GM12878 (cell line): ENCODE data around the gene BBX. TPM values are rescaled to one million over a fixed set of nuclear protein-coding genes. Genes with fewer than 3 reads are reported as not detected.

ENCODE experiments used
- BHLHE40 ChIP-seq, 2 experiments: fragments of 450-650 bp in 1 of 2; IDR thresholded peaks; 2 replicates each; pipeline ENCODE4 v1.6.1; 2011 to 2017; ENCODE audit warnings: low read depth in 2 of 2, borderline replicate concordance in 1 of 2, improper control_type of control experiment in 1 of 2, low read length in 1 of 2, mild to moderate bottlenecking in 1 of 2
- KAT2A ChIP-seq: conservative IDR thresholded peaks from 2 replicates; pipeline ENCODE4 v1.6.1; 2011; ENCODE audit warnings: low read depth, low read length; ENCODE audit not compliant: control insufficient read depth
- NFYB ChIP-seq: IDR thresholded peaks from 2 replicates; pipeline ENCODE4 v1.6.1; 2011; ENCODE audit warnings: low read depth, mild to moderate bottlenecking, low read length, improper control_type of control experiment, moderate library complexity; ENCODE audit not compliant: insufficient read depth
- PAX8 ChIP-seq: fragments of 450-650 bp; IDR thresholded peaks from 2 replicates; pipeline ENCODE4 v1.6.1; 2017; ENCODE audit warnings: mild to moderate bottlenecking, moderate library complexity
- TAF1 ChIP-seq: IDR thresholded peaks from 2 replicates; pipeline ENCODE4 v1.6.1; 2011; ENCODE audit warnings: mild to moderate bottlenecking, low read depth, low read length, borderline replicate concordance
- ZNF24 ChIP-seq: fragments of 450-650 bp; IDR thresholded peaks from 2 replicates; pipeline ENCODE4 v1.6.1; 2017; ENCODE audit warnings: antibody characterized with exemption, mild to moderate bottlenecking
- polyA plus RNA-seq, 11 experiments: library from polyadenylated mRNA; depleted of rRNA in 4 of 11; unstranded in 6 of 11; stranded (reverse) in 5 of 11; fragments of >200 nt; fragmentation: Nextera tagmentation in 4 of 11; fragmentation: Illumina TruSeq in 1 of 11; extraction: Ambion mirVana in 4 of 11; extraction: Trizol in 1 of 11; gene quantifications; 1 replicate in 1 of 11; 2 replicates in 10 of 11; pipeline versions ENCODE4 v1.2.1 to v1.2.3, GENCODE V29; 2011 to 2016; ENCODE audit warnings: inconsistent platforms in 2 of 11, missing spikeins in 2 of 11, low read depth in 1 of 11
- total RNA-seq, 4 experiments: library from RNA; depleted of rRNA in 3 of 4; stranded (reverse); fragments of >200 nt in 3 of 4; fragmentation: Illumina TruSeq in 1 of 4; extraction: Trizol in 1 of 4; gene quantifications; 2 replicates each; pipeline versions ENCODE4 v1.2.1 to v1.2.3, GENCODE V29; 2013 to 2021
- TF ChIP-seq, protein P1 (sequence below): fragments of 450-650 bp; IDR thresholded peaks from 2 replicates; pipeline ENCODE4 v1.6.1; 2016; ENCODE audit warnings: mild to moderate bottlenecking, moderate library complexity, borderline replicate concordance
- TF ChIP-seq, protein P2 (sequence below), 3 experiments: IDR thresholded peaks in 2 of 3; conservative IDR thresholded peaks in 1 of 3; 2 replicates each; pipeline ENCODE4 v1.5.1; 2011; ENCODE audit warnings: low read depth in 3 of 3, low read length in 3 of 3, mild to moderate bottlenecking in 3 of 3, control low read depth in 2 of 3, moderate library complexity in 2 of 3, inconsistent platforms in 1 of 3, mixed read lengths in 1 of 3; ENCODE audit not compliant: control insufficient read depth in 2 of 3, insufficient read depth in 1 of 3; ENCODE audit errors: extremely low read depth in 1 of 3
- TF ChIP-seq, protein P3 (sequence below): IDR thresholded peaks from 2 replicates; pipeline ENCODE4 v1.6.1; 2012; ENCODE audit warnings: low read length, inconsistent platforms
- TF ChIP-seq, protein P4 (sequence below): fragments of 150-350 bp; IDR thresholded peaks from 2 replicates; pipeline ENCODE4 v1.6.1; 2016; ENCODE audit warnings: low read depth, low read length
- TF ChIP-seq, protein P5 (sequence below): fragments of 450-650 bp; IDR thresholded peaks from 2 replicates; pipeline ENCODE4 v1.6.1; 2017; ENCODE audit warnings: mild to moderate bottlenecking, moderate library complexity

Gene BBX
- total and polyA plus RNA-seq, 10 of the 15 experiments (the other 5 are each of a cell fraction or from before 2014, with no cell fraction given): 13.3 to 38.5 (median 32.0) TPM

DNA sequence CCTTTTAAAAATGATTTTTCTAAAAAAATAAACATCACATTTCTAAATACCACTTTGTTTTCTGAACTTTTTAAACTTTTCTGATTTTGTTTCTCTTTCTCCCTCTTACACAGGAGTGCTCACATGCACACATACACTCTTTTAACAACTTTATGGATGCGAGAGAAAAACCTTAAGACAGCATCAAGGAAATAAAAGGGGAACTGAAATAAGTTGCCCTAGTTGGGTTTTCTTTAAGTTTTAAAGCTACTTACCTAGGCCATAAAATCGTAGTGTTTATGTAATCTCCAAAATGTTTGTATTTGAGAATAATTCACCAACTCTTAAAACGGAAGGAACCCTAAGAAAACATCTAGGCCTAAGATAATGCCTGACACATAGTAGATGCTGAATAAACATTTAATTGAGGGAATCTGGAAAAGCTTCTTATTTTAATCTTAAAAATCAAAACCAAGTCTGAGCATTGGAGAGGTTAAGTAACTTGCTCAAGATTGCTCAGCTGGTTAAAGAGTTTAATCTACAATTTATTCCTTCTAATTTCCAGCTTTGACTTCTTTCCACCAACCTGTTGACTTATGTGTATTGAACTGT is 1.2 kb upstream of the BBX start (continued):
- TF ChIP-seq, protein P1, sequence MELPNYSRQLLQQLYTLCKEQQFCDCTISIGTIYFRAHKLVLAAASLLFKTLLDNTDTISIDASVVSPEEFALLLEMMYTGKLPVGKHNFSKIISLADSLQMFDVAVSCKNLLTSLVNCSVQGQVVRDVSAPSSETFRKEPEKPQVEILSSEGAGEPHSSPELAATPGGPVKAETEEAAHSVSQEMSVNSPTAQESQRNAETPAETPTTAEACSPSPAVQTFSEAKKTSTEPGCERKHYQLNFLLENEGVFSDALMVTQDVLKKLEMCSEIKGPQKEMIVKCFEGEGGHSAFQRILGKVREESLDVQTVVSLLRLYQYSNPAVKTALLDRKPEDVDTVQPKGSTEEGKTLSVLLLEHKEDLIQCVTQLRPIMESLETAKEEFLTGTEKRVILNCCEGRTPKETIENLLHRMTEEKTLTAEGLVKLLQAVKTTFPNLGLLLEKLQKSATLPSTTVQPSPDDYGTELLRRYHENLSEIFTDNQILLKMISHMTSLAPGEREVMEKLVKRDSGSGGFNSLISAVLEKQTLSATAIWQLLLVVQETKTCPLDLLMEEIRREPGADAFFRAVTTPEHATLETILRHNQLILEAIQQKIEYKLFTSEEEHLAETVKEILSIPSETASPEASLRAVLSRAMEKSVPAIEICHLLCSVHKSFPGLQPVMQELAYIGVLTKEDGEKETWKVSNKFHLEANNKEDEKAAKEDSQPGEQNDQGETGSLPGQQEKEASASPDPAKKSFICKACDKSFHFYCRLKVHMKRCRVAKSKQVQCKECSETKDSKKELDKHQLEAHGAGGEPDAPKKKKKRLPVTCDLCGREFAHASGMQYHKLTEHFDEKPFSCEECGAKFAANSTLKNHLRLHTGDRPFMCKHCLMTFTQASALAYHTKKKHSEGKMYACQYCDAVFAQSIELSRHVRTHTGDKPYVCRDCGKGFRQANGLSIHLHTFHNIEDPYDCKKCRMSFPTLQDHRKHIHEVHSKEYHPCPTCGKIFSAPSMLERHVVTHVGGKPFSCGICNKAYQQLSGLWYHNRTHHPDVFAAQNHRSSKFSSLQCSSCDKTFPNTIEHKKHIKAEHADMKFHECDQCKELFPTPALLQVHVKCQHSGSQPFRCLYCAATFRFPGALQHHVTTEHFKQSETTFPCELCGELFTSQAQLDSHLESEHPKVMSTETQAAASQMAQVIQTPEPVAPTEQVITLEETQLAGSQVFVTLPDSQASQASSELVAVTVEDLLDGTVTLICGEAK: peak; percentile 30; the same call in 1 of the 2 replicates
- TF ChIP-seq, protein P2, sequence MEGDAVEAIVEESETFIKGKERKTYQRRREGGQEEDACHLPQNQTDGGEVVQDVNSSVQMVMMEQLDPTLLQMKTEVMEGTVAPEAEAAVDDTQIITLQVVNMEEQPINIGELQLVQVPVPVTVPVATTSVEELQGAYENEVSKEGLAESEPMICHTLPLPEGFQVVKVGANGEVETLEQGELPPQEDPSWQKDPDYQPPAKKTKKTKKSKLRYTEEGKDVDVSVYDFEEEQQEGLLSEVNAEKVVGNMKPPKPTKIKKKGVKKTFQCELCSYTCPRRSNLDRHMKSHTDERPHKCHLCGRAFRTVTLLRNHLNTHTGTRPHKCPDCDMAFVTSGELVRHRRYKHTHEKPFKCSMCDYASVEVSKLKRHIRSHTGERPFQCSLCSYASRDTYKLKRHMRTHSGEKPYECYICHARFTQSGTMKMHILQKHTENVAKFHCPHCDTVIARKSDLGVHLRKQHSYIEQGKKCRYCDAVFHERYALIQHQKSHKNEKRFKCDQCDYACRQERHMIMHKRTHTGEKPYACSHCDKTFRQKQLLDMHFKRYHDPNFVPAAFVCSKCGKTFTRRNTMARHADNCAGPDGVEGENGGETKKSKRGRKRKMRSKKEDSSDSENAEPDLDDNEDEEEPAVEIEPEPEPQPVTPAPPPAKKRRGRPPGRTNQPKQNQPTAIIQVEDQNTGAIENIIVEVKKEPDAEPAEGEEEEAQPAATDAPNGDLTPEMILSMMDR (IDR thresholded peaks at IDR 0.05 in 2 of 3, conservative IDR thresholded peaks at IDR 0.05 in 1 of 3; ENCODE audit: control insufficient read depth in 2 of 3, extremely low read depth in 1 of 3, insufficient read depth in 1 of 3, low read depth in 3 of 3, low read length in 3 of 3): no peak
- no peak for TF ChIP-seq PAX8
- no peak for TF ChIP-seq TAF1
- TF ChIP-seq, protein P3, sequence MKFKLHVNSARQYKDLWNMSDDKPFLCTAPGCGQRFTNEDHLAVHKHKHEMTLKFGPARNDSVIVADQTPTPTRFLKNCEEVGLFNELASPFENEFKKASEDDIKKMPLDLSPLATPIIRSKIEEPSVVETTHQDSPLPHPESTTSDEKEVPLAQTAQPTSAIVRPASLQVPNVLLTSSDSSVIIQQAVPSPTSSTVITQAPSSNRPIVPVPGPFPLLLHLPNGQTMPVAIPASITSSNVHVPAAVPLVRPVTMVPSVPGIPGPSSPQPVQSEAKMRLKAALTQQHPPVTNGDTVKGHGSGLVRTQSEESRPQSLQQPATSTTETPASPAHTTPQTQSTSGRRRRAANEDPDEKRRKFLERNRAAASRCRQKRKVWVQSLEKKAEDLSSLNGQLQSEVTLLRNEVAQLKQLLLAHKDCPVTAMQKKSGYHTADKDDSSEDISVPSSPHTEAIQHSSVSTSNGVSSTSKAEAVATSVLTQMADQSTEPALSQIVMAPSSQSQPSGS: 0 out of 2 replicates have a peak, but pooled peaks have one; percentile 18
- TF ChIP-seq, protein P4, sequence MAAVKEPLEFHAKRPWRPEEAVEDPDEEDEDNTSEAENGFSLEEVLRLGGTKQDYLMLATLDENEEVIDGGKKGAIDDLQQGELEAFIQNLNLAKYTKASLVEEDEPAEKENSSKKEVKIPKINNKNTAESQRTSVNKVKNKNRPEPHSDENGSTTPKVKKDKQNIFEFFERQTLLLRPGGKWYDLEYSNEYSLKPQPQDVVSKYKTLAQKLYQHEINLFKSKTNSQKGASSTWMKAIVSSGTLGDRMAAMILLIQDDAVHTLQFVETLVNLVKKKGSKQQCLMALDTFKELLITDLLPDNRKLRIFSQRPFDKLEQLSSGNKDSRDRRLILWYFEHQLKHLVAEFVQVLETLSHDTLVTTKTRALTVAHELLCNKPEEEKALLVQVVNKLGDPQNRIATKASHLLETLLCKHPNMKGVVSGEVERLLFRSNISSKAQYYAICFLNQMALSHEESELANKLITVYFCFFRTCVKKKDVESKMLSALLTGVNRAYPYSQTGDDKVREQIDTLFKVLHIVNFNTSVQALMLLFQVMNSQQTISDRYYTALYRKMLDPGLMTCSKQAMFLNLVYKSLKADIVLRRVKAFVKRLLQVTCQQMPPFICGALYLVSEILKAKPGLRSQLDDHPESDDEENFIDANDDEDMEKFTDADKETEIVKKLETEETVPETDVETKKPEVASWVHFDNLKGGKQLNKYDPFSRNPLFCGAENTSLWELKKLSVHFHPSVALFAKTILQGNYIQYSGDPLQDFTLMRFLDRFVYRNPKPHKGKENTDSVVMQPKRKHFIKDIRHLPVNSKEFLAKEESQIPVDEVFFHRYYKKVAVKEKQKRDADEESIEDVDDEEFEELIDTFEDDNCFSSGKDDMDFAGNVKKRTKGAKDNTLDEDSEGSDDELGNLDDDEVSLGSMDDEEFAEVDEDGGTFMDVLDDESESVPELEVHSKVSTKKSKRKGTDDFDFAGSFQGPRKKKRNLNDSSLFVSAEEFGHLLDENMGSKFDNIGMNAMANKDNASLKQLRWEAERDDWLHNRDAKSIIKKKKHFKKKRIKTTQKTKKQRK: no peak
- TF ChIP-seq KAT2A: no peak
- no peak for TF ChIP-seq NFYB
- TF ChIP-seq BHLHE40 (IDR thresholded peaks at IDR 0.05; ENCODE audit: borderline replicate concordance in 1 of 2, low read depth in 2 of 2, low read length in 1 of 2): no peak
- TF ChIP-seq, protein P5, sequence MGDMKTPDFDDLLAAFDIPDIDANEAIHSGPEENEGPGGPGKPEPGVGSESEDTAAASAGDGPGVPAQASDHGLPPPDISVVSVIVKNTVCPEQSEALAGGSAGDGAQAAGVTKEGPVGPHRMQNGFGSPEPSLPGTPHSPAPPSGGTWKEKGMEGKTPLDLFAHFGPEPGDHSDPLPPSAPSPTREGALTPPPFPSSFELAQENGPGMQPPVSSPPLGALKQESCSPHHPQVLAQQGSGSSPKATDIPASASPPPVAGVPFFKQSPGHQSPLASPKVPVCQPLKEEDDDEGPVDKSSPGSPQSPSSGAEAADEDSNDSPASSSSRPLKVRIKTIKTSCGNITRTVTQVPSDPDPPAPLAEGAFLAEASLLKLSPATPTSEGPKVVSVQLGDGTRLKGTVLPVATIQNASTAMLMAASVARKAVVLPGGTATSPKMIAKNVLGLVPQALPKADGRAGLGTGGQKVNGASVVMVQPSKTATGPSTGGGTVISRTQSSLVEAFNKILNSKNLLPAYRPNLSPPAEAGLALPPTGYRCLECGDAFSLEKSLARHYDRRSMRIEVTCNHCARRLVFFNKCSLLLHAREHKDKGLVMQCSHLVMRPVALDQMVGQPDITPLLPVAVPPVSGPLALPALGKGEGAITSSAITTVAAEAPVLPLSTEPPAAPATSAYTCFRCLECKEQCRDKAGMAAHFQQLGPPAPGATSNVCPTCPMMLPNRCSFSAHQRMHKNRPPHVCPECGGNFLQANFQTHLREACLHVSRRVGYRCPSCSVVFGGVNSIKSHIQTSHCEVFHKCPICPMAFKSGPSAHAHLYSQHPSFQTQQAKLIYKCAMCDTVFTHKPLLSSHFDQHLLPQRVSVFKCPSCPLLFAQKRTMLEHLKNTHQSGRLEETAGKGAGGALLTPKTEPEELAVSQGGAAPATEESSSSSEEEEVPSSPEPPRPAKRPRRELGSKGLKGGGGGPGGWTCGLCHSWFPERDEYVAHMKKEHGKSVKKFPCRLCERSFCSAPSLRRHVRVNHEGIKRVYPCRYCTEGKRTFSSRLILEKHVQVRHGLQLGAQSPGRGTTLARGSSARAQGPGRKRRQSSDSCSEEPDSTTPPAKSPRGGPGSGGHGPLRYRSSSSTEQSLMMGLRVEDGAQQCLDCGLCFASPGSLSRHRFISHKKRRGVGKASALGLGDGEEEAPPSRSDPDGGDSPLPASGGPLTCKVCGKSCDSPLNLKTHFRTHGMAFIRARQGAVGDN: no peak
- no peak for TF ChIP-seq ZNF24
